Endothelial cell of umbilical vein (primary cell): ENCODE results near the gene OR4C6. TPM values are rescaled to one million over a fixed set of nuclear protein-coding genes. Genes with fewer than 3 reads are reported as not detected.

Experiments
- Bru-seq: library from RNA; stranded (reverse); fragments of 400-500 nt; gene quantifications from one replicate; lab custom pipeline; 2021; lab: Mats Ljungman, UMichigan
- BruChase-seq, 2 experiments: library from RNA; stranded (reverse); fragments of 400-500 nt; gene quantifications; one replicate each; lab custom pipeline; 2021; lab: Mats Ljungman, UMichigan
- BruUV-seq: library from RNA; stranded (reverse); fragments of 400-500 nt; replicated peaks from 2 replicates; lab custom pipeline; 2021; lab: Mats Ljungman, UMichigan
- CTCF ChIA-PET: fragments of 300-600, 350-600 bp; sonication (Branson Sonifier 250); formaldehyde crosslinking; loops from one replicate; lab custom pipeline; 2021; ENCODE audit warnings: antibody characterized with exemption, inconsistent platforms; lab: Charles Lee
- POLR2A ChIA-PET: fragments of 300-600, 350-600 bp; sonication (Branson Sonifier 250); formaldehyde crosslinking; loops from one replicate; lab custom pipeline; 2021; ENCODE audit warnings: antibody characterized with exemption, inconsistent platforms; lab: Charles Lee
- DNase-seq: peaks from one replicate; pipeline ENCODE4 v3.0.0-alpha.2; 2011; ENCODE audit warnings: low read depth, low spot score
- FAIRE-seq: peaks from 2 replicates; lab custom pipeline; 2011; peaks lifted over from hg19 to GRCh38; lab: Jason Lieb, UNC
- H2AFZ ChIP-seq: 2 replicates; pipeline ENCODE4 v1.6.0; 2012; ENCODE audit warnings: low read depth, low read length, control low read depth, inconsistent platforms
- H3K27ac ChIP-seq: 2 replicates; pipeline ENCODE4 v1.5.1; 2011; ENCODE audit warnings: low read depth, mild to moderate bottlenecking, control low read depth, low read length, moderate library complexity; ENCODE audit not compliant: insufficient read depth
- H3K27me3 ChIP-seq, 2 experiments: 2 replicates each; pipeline versions ENCODE4 v1.6.0 to v1.6.1; 2011; ENCODE audit warnings: low read length in 2 of 2, mixed read lengths in 1 of 2; ENCODE audit not compliant: control insufficient read depth in 2 of 2, insufficient read depth in 2 of 2
- H3K36me3 ChIP-seq, 2 experiments: 2 replicates in 1 of 2; 3 replicates in 1 of 2; pipeline ENCODE4 v1.5.1; 2011; ENCODE audit warnings: low read length in 2 of 2, mild to moderate bottlenecking in 1 of 2, moderate library complexity in 1 of 2; ENCODE audit not compliant: control insufficient read depth in 2 of 2, insufficient read depth in 2 of 2; ENCODE audit errors: extremely low read depth in 1 of 2
- H3K4me1 ChIP-seq: 3 replicates; pipeline ENCODE4 v1.5.1; 2011; ENCODE audit warnings: mild to moderate bottlenecking, low read length; ENCODE audit not compliant: control insufficient read depth, insufficient read depth; ENCODE audit errors: extremely low read depth
- H3K4me2 ChIP-seq: 2 replicates; pipeline ENCODE4 v1.6.1; 2011; ENCODE audit warnings: low read length, control low read depth, mixed read lengths; ENCODE audit not compliant: insufficient read depth
- H3K4me3 ChIP-seq, 3 experiments: fragments of 200-600 bp in 1 of 3; sonication (generic), shearing (Covaris generic) in 1 of 3; replicated peaks in 1 of 3; 2 replicates each; pipeline ENCODE4 v1.5.1; 2011 to 2016; ENCODE audit warnings: control low read depth in 3 of 3, low read length in 3 of 3, mild to moderate bottlenecking in 2 of 3, inconsistent platforms in 1 of 3, low read depth in 1 of 3, moderate library complexity in 1 of 3; ENCODE audit not compliant: insufficient read depth in 1 of 3
- H3K79me2 ChIP-seq: 2 replicates; pipeline ENCODE4 v1.6.0; 2012; ENCODE audit warnings: low read length, inconsistent platforms; ENCODE audit not compliant: control insufficient read depth, insufficient read depth
- H3K9ac ChIP-seq: replicated peaks from 2 replicates; pipeline ENCODE3; 2011; ENCODE audit warnings: low read length, control low read depth; ENCODE audit not compliant: insufficient read depth; ENCODE audit errors: extremely low read depth
- H3K9me1 ChIP-seq: replicated peaks from 3 replicates; pipeline ENCODE4 v1.6.0; 2011; ENCODE audit warnings: mild to moderate bottlenecking, low read length; ENCODE audit not compliant: control insufficient read depth, insufficient read depth; ENCODE audit errors: extremely low read depth
- H3K9me3 ChIP-seq: replicated peaks from 2 replicates; pipeline ENCODE4 v1.5.1; 2012; ENCODE audit warnings: low read length, inconsistent platforms; ENCODE audit not compliant: control insufficient read depth, insufficient read depth
- H4K20me1 ChIP-seq: replicated peaks from 2 replicates; pipeline ENCODE3; 2011; ENCODE audit warnings: mild to moderate bottlenecking, low read length; ENCODE audit not compliant: control insufficient read depth, insufficient read depth; ENCODE audit errors: extremely low read depth
- FOS ChIP-seq: IDR thresholded peaks from 2 replicates; pipeline ENCODE4 v1.6.1; 2011; ENCODE audit warnings: mild to moderate bottlenecking, low read length, moderate library complexity, borderline replicate concordance; ENCODE audit not compliant: insufficient read depth
- JUN ChIP-seq: IDR thresholded peaks from 2 replicates; pipeline ENCODE4 v1.6.1; 2011; ENCODE audit warnings: borderline replicate concordance, low read depth; ENCODE audit not compliant: insufficient read length, insufficient read depth
- MYC ChIP-seq: IDR thresholded peaks from one replicate; pipeline ENCODE4 v1.6.1; 2011; ENCODE audit warnings: mild to moderate bottlenecking, low read depth, low read length
- POLR2A ChIP-seq: IDR thresholded peaks from 2 replicates; pipeline ENCODE4 v1.6.1; 2012; ENCODE audit warnings: low read depth, mild to moderate bottlenecking, control low read depth, low read length
- POLR2AphosphoS5 ChIP-seq: IDR thresholded peaks from 2 replicates; pipeline ENCODE4 v1.6.1; 2012; ENCODE audit warnings: low read depth, mild to moderate bottlenecking, control low read depth, low read length, moderate library complexity; ENCODE audit not compliant: insufficient read depth
- dilution Hi-C: fragments of 300-500 bp; cut with MboI; formaldehyde crosslinking; loops from one replicate; pipeline ENCODE4 v1.15.0; 2019; ENCODE audit warnings: low sequenced_read_pairs; ENCODE audit not compliant: extremely low pct_ligation_motif_present
- intact Hi-C: fragments of 100-400 bp; cut with micrococcal nuclease; formaldehyde crosslinking; loops from one replicate; pipeline ENCODE4 v1.10.0; 2022
- long read RNA-seq: library from polyadenylated mRNA; stranded (forward); transcript quantifications from one replicate; pipeline ENCODE4 v2.0.0, GENCODE V29; 2021
- polyA minus RNA-seq, 3 experiments: library from RNA; depleted of rRNA, polyadenylated mRNA; stranded (reverse); fragments of >200 nt; gene quantifications; 1 replicate in 1 of 3; 2 replicates in 2 of 3; pipeline ENCODE4 v1.2.3, GENCODE V29; 2011
- polyA plus RNA-seq, 4 experiments: library from polyadenylated mRNA; depleted of rRNA in 3 of 4; stranded (reverse) in 3 of 4; unstranded in 1 of 4; fragments of >200 nt; gene quantifications; 2 replicates each; pipeline versions ENCODE4 v1.2.1 to v1.2.3, GENCODE V29; 2011 to 2012; ENCODE audit warnings: missing spikeins in 1 of 4
- total RNA-seq: library from RNA; stranded (reverse); gene quantifications from 2 replicates; pipeline ENCODE4 v1.2.3, GENCODE V29; 2021
- TF ChIP-seq, protein P1 (sequence below), 2 donors: IDR thresholded peaks; 1 replicate in 1 of 2; 2 replicates in 1 of 2; pipeline ENCODE4 v1.5.1; 2011; ENCODE audit warnings: low read length in 2 of 2, mild to moderate bottlenecking in 2 of 2, moderate library complexity in 2 of 2, control low read depth in 1 of 2, inconsistent platforms in 1 of 2, low read depth in 1 of 2; ENCODE audit not compliant: insufficient read depth in 1 of 2; ENCODE audit errors: extremely low read depth in 1 of 2
- TF ChIP-seq, protein P2 (sequence below): IDR thresholded peaks from 2 replicates; pipeline ENCODE4 v1.6.1; 2011; ENCODE audit not compliant: insufficient read depth, insufficient read length

Gene OR4C6
- not detected in 2 replicates for total RNA-seq
- not detected in 2 replicates for polyA plus RNA-seq
- not detected in 2 replicates for polyA plus RNA-seq (2011; cell fraction: cytosol; rRNA removed)
- polyA plus RNA-seq (2011; cell fraction: nucleus; rRNA removed) = not detected in 2 replicates
- not detected in 2 replicates for polyA plus RNA-seq (2012)
- not detected in 2 replicates for polyA minus RNA-seq
- not detected for polyA minus RNA-seq (2011; cell fraction: cytosol; rRNA and poly(A)+ RNA removed)
- polyA minus RNA-seq (2011; cell fraction: nucleus; rRNA and poly(A)+ RNA removed) = not detected in 2 replicates
- not detected for Bru-seq, nascent RNA
- BruChase-seq, experiment 1, labeled RNA remaining after a 6-hour chase = not detected
- not detected for BruChase-seq, experiment 2, labeled RNA remaining after a 2-hour chase
- long read RNA-seq = 0 reads

DNA sequence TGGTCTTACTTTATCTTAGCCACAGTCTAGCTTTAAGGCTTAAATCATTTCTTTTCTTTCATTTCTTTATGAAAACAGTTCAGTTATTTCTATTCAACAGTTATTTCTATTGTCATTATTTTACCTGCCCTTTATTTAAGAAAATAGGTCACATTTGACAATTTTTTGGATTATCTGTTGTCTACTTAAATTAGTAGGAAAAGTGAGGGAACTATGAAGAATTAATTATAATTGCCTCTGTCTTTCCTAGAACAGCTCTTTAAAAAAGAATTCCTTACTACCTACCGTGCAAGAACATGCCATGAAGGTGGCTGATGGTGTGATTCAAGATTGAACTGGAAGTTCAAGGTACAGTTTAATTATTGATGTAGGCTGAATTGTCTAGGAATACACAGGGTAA, at the start of gene OR4C6:
Gene OR4C6 (plus strand): TSS at position 301 of the 400 bp plus-strand sequence. CDS start 2,966 bp downstream, outside the sequence.
- CTCF ChIA-PET = no interaction called here
- intact Hi-C loops = no loop called here

More for the DNA sequence above, at the start of gene OR4C6:
- dilution Hi-C loops = no loop called here
- Histone ChIP-seq H3K79me2 (no peaks in the 10 kb centered on the region), H3K4me3 (no peak within 1 kb of the TSS), H3K9me1 (no peaks in the 10 kb centered on the region), H3K36me3 (no peaks in the 10 kb centered on the region), H2AFZ (no peak within 1 kb of the TSS), H3K27ac (no peak within 1 kb of the TSS), H3K9me3 (peaks cover under 1% of the 10 kb centered on the region), H3K4me2 (no peak within 1 kb of the TSS), H3K27me3 (no peaks in the 10 kb centered on the region), H3K9ac (no peak within 1 kb of the TSS), H4K20me1 (no peaks in the 10 kb centered on the region), H3K4me1 (no peaks in the 10 kb centered on the region)
- POLR2A ChIA-PET = no interaction called here
- DNase-seq = no peak
- BruUV-seq = no TSS peak
- no peak for FAIRE-seq
- no peak for TF ChIP-seq POLR2AphosphoS5
- no peak for TF ChIP-seq JUN
- no peak for TF ChIP-seq POLR2A
- TF ChIP-seq, protein P1, sequence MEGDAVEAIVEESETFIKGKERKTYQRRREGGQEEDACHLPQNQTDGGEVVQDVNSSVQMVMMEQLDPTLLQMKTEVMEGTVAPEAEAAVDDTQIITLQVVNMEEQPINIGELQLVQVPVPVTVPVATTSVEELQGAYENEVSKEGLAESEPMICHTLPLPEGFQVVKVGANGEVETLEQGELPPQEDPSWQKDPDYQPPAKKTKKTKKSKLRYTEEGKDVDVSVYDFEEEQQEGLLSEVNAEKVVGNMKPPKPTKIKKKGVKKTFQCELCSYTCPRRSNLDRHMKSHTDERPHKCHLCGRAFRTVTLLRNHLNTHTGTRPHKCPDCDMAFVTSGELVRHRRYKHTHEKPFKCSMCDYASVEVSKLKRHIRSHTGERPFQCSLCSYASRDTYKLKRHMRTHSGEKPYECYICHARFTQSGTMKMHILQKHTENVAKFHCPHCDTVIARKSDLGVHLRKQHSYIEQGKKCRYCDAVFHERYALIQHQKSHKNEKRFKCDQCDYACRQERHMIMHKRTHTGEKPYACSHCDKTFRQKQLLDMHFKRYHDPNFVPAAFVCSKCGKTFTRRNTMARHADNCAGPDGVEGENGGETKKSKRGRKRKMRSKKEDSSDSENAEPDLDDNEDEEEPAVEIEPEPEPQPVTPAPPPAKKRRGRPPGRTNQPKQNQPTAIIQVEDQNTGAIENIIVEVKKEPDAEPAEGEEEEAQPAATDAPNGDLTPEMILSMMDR (IDR thresholded peaks at IDR 0.05; ENCODE audit: extremely low read depth in 1 of 2, insufficient read depth in 1 of 2, low read depth in 1 of 2, low read length in 2 of 2) = no peak
- TF ChIP-seq, protein P2, sequence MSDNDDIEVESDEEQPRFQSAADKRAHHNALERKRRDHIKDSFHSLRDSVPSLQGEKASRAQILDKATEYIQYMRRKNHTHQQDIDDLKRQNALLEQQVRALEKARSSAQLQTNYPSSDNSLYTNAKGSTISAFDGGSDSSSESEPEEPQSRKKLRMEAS = no peak
- no peak for TF ChIP-seq FOS
- no peak for TF ChIP-seq MYC
